Ovary (tissue), 9 donors: ENCODE results near the gene RABL6. TPM values are rescaled to one million over a fixed set of nuclear protein-coding genes. Genes with fewer than 3 reads are reported as not detected.
A peak's percentile ranks its signal among the peaks of the same experiment; 100 is the strongest.

ENCODE experiments used
- DNase-seq, 5 donors: peaks; one replicate each; pipeline ENCODE4 v3.0.0-alpha.2; 2019 to 2020
- H3K27ac ChIP-seq, 2 donors: fragments of 200-600 bp; one replicate each; pipeline versions ENCODE4 v1.5.1 to v1.8.0; 2019 to 2022
- H3K27me3 ChIP-seq: fragments of 200-600 bp; one replicate; pipeline ENCODE4 v1.8.0; 2022
- H3K36me3 ChIP-seq: fragments of 200-600 bp; sonication (generic); one replicate; pipeline ENCODE4 v1.5.1; 2019
- H3K4me1 ChIP-seq: one replicate; pipeline ENCODE4 v1.8.1; 2013; ENCODE audit warnings: mild to moderate bottlenecking, moderate library complexity; ENCODE audit not compliant: insufficient read depth
- H3K4me3 ChIP-seq: fragments of 200-600 bp; sonication (generic); one replicate; pipeline ENCODE4 v1.5.1; 2017
- H3K9me3 ChIP-seq, 2 donors: fragments of 200-600 bp in 1 of 2; sonication (generic) in 1 of 2; one replicate each; pipeline versions ENCODE4 v1.5.1 to v1.8.1; 2013 to 2019; ENCODE audit warnings: mild to moderate bottlenecking in 1 of 2, moderate library complexity in 1 of 2
- EP300 ChIP-seq: sonication (generic); formaldehyde crosslinking; IDR thresholded peaks from one replicate; pipeline ENCODE4 v1.6.1; 2017; ENCODE audit warnings: antibody characterized with exemption
- POLR2A ChIP-seq: fragments of 450-650 bp; IDR thresholded peaks from one replicate; pipeline ENCODE4 v1.6.1; 2017; ENCODE audit warnings: antibody characterized with exemption, mild to moderate bottlenecking, moderate library complexity
- WGBS, 3 donors: extraction: QIAGEN DNeasy Blood & Tissue Kit in 1 of 3; methylation state at CpG; one replicate each; pipeline versions ENCODE4 v1.1.5 to v1.1.7; 2013 to 2017; 5-methylcytosine and 5-hydroxymethylcytosine counted together
- intact Hi-C, 4 donors: fragments of 100-400 bp; cut with DNase I; formaldehyde crosslinking; loops; one replicate each; pipeline versions ENCODE4 v1.11.0 to v1.15.1; 2022 to 2023
- polyA plus RNA-seq, 2 donors: library from polyadenylated mRNA; stranded (reverse); fragments of 200-250 nt in 1 of 2; fragments of 350-450 nt in 1 of 2; fragmentation: Illumina TruSeq in 1 of 2; extraction: RNeasy Lipid Tissue Mini Kit (QIAGEN cat#74804) in 1 of 2; gene quantifications; one replicate each; pipeline ENCODE4 v1.2.3, GENCODE V29; 2013 to 2014
- total RNA-seq, 7 donors: library from RNA; depleted of rRNA in 2 of 7; stranded (reverse); fragments of >200 nt in 2 of 7; fragmentation: NEBNext Ultra II Directional in 3 of 7; extraction: Animal tissue kit (Norgen Biotek cat#: 25700) in 3 of 7; gene quantifications; one replicate each; pipeline versions ENCODE4 v1.1.0 to v1.2.4, GENCODE V29; 2016 to 2023
- TF ChIP-seq, protein P1 (sequence below), 3 donors: fragments of 450-650 bp in 2 of 3; fragments of 200-600 bp in 1 of 3; IDR thresholded peaks; one replicate each; pipeline versions ENCODE4 v1.5.1 to v1.8.0; 2016 to 2022; ENCODE audit warnings: antibody characterized with exemption in 3 of 3, mild to moderate bottlenecking in 1 of 3
- donor health status: DM: no; HTN: no; CAD: no; lungs with moderate emphysema.
- donor health status: DM: no; HTN: no; CAD: no.
- donor health status: Bipolar disorder and iron deficiency.
- donor health status: DM: yes; HTN: yes; CAD: no.
- donor health status: DM: no; HTN: no; CAD: no.
- donor health status: DM: yes; HTN: yes; CAD: no.

RABL6 gene
- total and polyA plus RNA-seq, 9 donors: 22.6 to 65.4 (median 49.4) TPM

DNA sequence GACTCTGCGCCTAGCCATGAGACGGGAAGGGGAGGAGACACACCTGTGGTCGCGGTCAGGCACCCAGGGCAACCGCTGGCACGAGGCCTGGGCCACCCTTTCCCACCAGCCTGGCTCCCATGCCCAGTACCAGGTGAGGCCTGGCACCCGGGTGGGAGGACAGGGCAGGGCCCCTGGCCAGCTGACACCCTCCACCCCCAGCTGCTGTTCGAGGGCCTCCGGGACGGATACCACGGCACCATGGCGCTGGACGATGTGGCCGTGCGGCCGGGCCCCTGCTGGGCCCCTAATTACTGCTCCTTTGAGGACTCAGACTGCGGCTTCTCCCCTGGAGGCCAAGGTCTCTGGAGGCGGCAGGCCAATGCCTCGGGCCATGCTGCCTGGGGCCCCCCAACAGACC lies 49.4 kb downstream of the RABL6 start:
- H3K27ac ChIP-seq: no peak overlapping the region
- intact Hi-C loops: no loop called here
- DNase-seq: peak in 3 of 5 donors; percentile 21 to 39 (median 23)
- H3K9me3 ChIP-seq: no peaks in the 10 kb centered on the region
- WGBS, 3 donors: 70 to 79% (median 71%) methylated on average over 14 to 19 of the region's 19 CpGs
- H3K4me3 ChIP-seq: no peak overlapping the region
- H3K4me1 ChIP-seq: peaks cover 3% of the 10 kb centered on the region
- TF ChIP-seq, protein P1, sequence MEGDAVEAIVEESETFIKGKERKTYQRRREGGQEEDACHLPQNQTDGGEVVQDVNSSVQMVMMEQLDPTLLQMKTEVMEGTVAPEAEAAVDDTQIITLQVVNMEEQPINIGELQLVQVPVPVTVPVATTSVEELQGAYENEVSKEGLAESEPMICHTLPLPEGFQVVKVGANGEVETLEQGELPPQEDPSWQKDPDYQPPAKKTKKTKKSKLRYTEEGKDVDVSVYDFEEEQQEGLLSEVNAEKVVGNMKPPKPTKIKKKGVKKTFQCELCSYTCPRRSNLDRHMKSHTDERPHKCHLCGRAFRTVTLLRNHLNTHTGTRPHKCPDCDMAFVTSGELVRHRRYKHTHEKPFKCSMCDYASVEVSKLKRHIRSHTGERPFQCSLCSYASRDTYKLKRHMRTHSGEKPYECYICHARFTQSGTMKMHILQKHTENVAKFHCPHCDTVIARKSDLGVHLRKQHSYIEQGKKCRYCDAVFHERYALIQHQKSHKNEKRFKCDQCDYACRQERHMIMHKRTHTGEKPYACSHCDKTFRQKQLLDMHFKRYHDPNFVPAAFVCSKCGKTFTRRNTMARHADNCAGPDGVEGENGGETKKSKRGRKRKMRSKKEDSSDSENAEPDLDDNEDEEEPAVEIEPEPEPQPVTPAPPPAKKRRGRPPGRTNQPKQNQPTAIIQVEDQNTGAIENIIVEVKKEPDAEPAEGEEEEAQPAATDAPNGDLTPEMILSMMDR (IDR thresholded peaks at IDR 0.05): no peak
- no peak for TF ChIP-seq POLR2A
- no peak for TF ChIP-seq EP300
- no peaks in the 10 kb centered on the region for H3K36me3 ChIP-seq
- H3K27me3 ChIP-seq: no peaks in the 10 kb centered on the region

DNA sequence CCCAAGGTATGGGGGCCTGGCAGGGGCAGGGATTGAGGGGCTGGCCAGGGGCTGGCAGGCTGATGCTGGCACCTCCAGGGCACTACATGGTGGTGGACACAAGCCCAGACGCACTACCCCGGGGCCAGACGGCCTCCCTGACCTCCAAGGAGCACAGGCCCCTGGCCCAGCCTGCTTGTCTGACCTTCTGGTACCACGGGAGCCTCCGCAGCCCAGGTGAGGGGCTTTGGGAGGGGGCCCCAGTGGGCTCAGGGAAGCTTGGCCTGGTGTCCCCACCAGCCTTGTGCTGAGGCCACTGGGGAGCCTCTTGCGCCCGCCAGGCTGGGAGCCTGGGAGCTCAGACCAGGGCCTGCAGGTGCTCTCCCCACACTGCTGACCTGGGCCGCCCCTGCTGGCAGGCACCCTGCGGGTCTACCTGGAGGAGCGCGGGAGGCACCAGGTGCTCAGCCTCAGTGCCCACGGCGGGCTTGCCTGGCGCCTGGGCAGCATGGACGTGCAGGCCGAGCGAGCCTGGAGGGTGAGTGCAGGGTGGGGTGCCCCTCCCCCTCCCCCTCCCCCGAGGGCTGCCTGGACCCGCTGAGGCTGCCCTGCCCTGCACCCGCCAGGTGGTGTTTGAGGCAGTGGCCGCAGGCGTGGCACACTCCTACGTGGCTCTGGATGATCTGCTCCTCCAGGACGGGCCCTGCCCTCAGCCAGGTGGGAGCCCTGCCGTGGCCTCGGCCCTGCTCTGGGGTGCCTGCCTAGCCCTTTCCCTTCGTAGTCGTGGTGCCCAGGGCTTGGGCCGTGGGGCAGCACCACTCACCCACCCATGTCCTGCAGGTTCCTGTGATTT lies 50.0 kb downstream of the RABL6 start:
- peaks cover 3% of the 10 kb centered on the region for H3K4me1 ChIP-seq
- H3K9me3 ChIP-seq: no peaks in the 10 kb centered on the region
- H3K27me3 ChIP-seq: no peaks in the 10 kb centered on the region
- no peak overlapping the region for H3K4me3 ChIP-seq
- intact Hi-C loops: no loop called here
- WGBS, 3 donors: 68 to 77% (median 69%) methylated on average over 25 to 28 of the region's 29 CpGs
- DNase-seq: peak in 4 of 5 donors; percentile 15 to 39 (median 30)
- no peaks in the 10 kb centered on the region for H3K36me3 ChIP-seq
- TF ChIP-seq, protein P1 (IDR thresholded peaks at IDR 0.05): no peak
- no peak for TF ChIP-seq POLR2A
- no peak overlapping the region for H3K27ac ChIP-seq

- Histone ChIP-seq H3K4me1 (peaks cover 3% of the 10 kb centered on the region), H3K36me3 (no peaks in the 10 kb centered on the region), H3K27ac (no peak overlapping the region), H3K27me3 (no peaks in the 10 kb centered on the region), H3K4me3 (no peak overlapping the region), H3K9me3 (no peaks in the 10 kb centered on the region)
- 85 to 92% (median 89%) methylated on average over 11 to 15 of the region's 15 CpGs for WGBS, 3 donors
- no peak for TF ChIP-seq EP300
- TF ChIP-seq, protein P1 (IDR thresholded peaks at IDR 0.05): no peak
- TF ChIP-seq POLR2A: no peak
- peak in 3 of 5 donors; percentile 17 to 21 (median 20) for DNase-seq
- intact Hi-C loops: no loop called here
Measured at GRCh38 chr9:136858452-136858843, 50.7 kb downstream of the RABL6 start.

DNA sequence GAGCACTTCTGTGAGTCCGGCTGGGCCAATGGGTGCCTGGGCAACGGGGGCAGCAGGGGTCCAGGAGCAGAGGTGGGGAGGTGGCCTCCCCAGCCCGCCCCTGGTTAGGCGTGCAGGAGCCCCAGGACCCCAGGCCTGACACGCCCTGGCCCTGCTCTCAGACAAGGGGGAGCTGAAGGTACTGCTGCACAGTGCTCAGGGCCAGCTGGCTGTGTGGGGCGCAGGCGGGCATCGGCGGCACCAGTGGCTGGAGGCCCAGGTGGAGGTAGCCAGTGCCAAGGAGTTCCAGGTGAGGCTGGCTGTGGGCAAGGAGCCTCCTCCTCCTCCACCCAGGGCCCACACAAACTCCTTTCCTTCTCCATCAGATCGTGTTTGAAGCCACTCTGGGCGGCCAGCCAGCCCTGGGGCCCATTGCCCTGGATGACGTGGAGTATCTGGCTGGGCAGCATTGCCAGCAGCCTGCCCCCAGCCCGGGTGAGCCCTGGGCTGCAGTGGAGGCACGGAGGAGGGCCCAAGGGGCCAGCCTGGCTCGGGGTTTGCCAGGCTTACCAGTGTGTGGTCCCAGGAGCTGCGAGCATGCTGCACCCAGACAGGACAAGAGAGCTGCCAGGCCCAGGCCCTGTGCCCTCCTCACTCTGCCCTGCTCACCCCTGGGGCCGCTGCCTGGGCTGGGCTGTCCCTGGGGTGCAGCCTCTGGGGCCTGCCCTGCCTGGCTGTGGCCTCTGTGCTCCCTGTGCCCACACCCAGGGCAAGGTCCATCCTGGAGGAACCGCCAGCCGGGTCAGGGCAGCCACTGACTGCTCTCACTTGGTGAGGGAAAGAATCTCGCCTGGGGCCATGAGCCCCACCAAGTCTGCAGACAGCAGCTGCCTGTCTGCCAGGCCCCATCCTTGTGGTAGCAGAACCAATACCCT lies 51.4 kb downstream of the RABL6 start:
- no peak overlapping the region for H3K4me3 ChIP-seq
- WGBS, 3 donors: 62 to 82% (median 62%) methylated on average over 13 to 20 of the region's 20 CpGs
- peaks cover 3% of the 10 kb centered on the region for H3K4me1 ChIP-seq
- DNase-seq: peak in 4 of 5 donors; percentile 40 to 64 (median 48)
- TF ChIP-seq, protein P1 (IDR thresholded peaks at IDR 0.05): no peak
- TF ChIP-seq EP300 (no peak), POLR2A (no peak)
- no peaks in the 10 kb centered on the region for H3K27me3 ChIP-seq
- no peaks in the 10 kb centered on the region for H3K9me3 ChIP-seq
- no peak overlapping the region for H3K27ac ChIP-seq
- intact Hi-C loops: no loop called here
- no peaks in the 10 kb centered on the region for H3K36me3 ChIP-seq
